CD4-positive, alpha-beta T cell (primary cell): ENCODE measurements around the gene MYLK4. TPM values are rescaled to one million over a fixed set of nuclear protein-coding genes. Genes with fewer than 3 reads are reported as not detected.

ENCODE experiments used
- ATAC-seq: fragments of 200-7000 bp; cut with Tn5 transposase; one replicate; pipeline ENCODE4 v1.10.0; 2022; ENCODE audit warnings: mild to moderate bottlenecking; ENCODE audit not compliant: poor library complexity
- CTCF ChIA-PET: fragments of 350-600 bp; sonication (Branson Sonifier 250); formaldehyde crosslinking; loops from one replicate; lab custom pipeline; 2021; ENCODE audit warnings: antibody characterized with exemption, inconsistent platforms; lab: Charles Lee
- POLR2A ChIA-PET: fragments of 350-600 bp; sonication (Branson Sonifier 250); formaldehyde crosslinking; loops from one replicate; lab custom pipeline; 2021; ENCODE audit warnings: antibody characterized with exemption, inconsistent platforms; lab: Charles Lee
- DNase-seq, 14 experiments: peaks; one replicate each; pipeline ENCODE4 v3.0.0-alpha.2; 2013 to 2020; ENCODE audit warnings: mixed read lengths in 2 of 14
- H3K27ac ChIP-seq, 2 donors: one replicate each; pipeline versions ENCODE4 v1.5.1 to v1.7.0; 2013; ENCODE audit warnings: low read length in 2 of 2, low read depth in 1 of 2, mild to moderate bottlenecking in 1 of 2
- H3K27me3 ChIP-seq, 2 experiments: 1 replicate in 1 of 2; 2 replicates in 1 of 2; pipeline versions ENCODE4 v1.6.1 to v1.7.0; 2013; ENCODE audit warnings: low read length in 2 of 2, control low read depth in 1 of 2, mild to moderate bottlenecking in 1 of 2, moderate library complexity in 1 of 2; ENCODE audit not compliant: insufficient read depth in 2 of 2, control insufficient read depth in 1 of 2
- H3K36me3 ChIP-seq: one replicate; pipeline ENCODE4 v1.6.1; 2013; ENCODE audit warnings: low read length, control low read depth; ENCODE audit not compliant: insufficient read depth
- H3K4me1 ChIP-seq: one replicate; pipeline ENCODE4 v1.6.1; 2013; ENCODE audit warnings: low read length, control low read depth; ENCODE audit not compliant: insufficient read depth
- H3K4me3 ChIP-seq: one replicate; pipeline ENCODE4 v1.5.1; 2013; ENCODE audit warnings: mild to moderate bottlenecking, low read length, moderate library complexity
- H3K9me3 ChIP-seq, 2 experiments: 1 replicate in 1 of 2; 2 replicates in 1 of 2; pipeline versions ENCODE4 v1.6.1 to v1.7.0; 2013; ENCODE audit warnings: low read length in 2 of 2, mild to moderate bottlenecking in 2 of 2, control low read depth in 1 of 2, moderate library complexity in 1 of 2; ENCODE audit not compliant: control insufficient read depth in 1 of 2, insufficient read depth in 1 of 2
- H3K27ac Mint-ChIP-seq: one replicate; pipeline ENCODE4 v1.8.0; 2020; ENCODE audit warnings: mixed read lengths
- H3K27me3 Mint-ChIP-seq: one replicate; pipeline ENCODE4 v1.8.0; 2021; ENCODE audit warnings: mixed read lengths
- H3K36me3 Mint-ChIP-seq: one replicate; pipeline ENCODE4 v1.8.0; 2021; ENCODE audit warnings: low read depth, mixed read lengths
- H3K4me1 Mint-ChIP-seq: one replicate; pipeline ENCODE4 v1.8.0; 2021; ENCODE audit warnings: low read depth, mixed read lengths
- H3K4me3 Mint-ChIP-seq: one replicate; pipeline ENCODE4 v1.8.0; 2020; ENCODE audit warnings: mild to moderate bottlenecking, mixed read lengths
- H3K9me3 Mint-ChIP-seq: one replicate; pipeline ENCODE4 v1.8.0; 2020; ENCODE audit warnings: mixed read lengths
- CTCF ChIP-seq: fragments of 200-600 bp; IDR thresholded peaks from one replicate; pipeline ENCODE4 v1.8.0; 2022; ENCODE audit warnings: antibody characterized with exemption, mild to moderate bottlenecking
- intact Hi-C, 2 experiments: fragments of 100-400 bp; cut with DNase I in 1 of 2; cut with micrococcal nuclease in 1 of 2; formaldehyde crosslinking; loops; one replicate each; pipeline versions ENCODE4 v1.15.1 to v1.9.0; 2023 to 2025; cut with DNase I, micrococcal nuclease
- total RNA-seq, 174 experiments: library from RNA in 2 of 174; stranded (reverse) in 2 of 174; gene quantifications; one replicate each; pipeline ENCODE4 v1.2.3 and lab custom pipeline; 2021 to 2026

Gene MYLK4
- total RNA-seq, 2 experiments from 2014 or later: 1.6 to 2.0 TPM

GRCh38 chr6:2782356-2782708 is 31.6 kb upstream of the MYLK4 start:
- no peak overlapping the region for H3K4me3 ChIP-seq
- no peaks in the 10 kb centered on the region for H3K27me3 ChIP-seq
- Mint-ChIP-seq H3K4me1 (peaks cover 45% of the 10 kb centered on the region), H3K9me3 (no peaks in the 10 kb centered on the region), H3K27me3 (no peaks in the 10 kb centered on the region), H3K27ac (no peak overlapping the region), H3K4me3 (no peak overlapping the region), H3K36me3 (peaks cover 96% of the 10 kb centered on the region)
- no peak for TF ChIP-seq CTCF
- H3K36me3 ChIP-seq: peaks cover 59% of the 10 kb centered on the region
- DNase-seq (no peak), ATAC-seq (no peak)
- H3K9me3 ChIP-seq: no peaks in the 10 kb centered on the region
- peaks cover 10% of the 10 kb centered on the region for H3K4me1 ChIP-seq
- intact Hi-C loops: no loop called here
- no peak overlapping the region for H3K27ac ChIP-seq
- POLR2A ChIA-PET: no interaction called here
- CTCF ChIA-PET: interaction anchor here (2.0 kb wide), 1 partner anchor 9 kb away, joined by 4 read pairs; no protein-coding TSS in a partner anchor

- H3K27ac Mint-ChIP-seq: no peak overlapping the region
- Histone ChIP-seq H3K4me3 (no peak overlapping the region), H3K9me3 (no peaks in the 10 kb centered on the region), H3K27me3 (no peaks in the 10 kb centered on the region), H3K4me1 (peaks cover 12% of the 10 kb centered on the region), H3K36me3 (peaks cover 59% of the 10 kb centered on the region), H3K27ac (no peak overlapping the region)
- intact Hi-C loops: no loop called here
- no peak for ATAC-seq
- H3K9me3 Mint-ChIP-seq: no peaks in the 10 kb centered on the region
- no peak for TF ChIP-seq CTCF
- ChIA-PET POLR2A (no interaction called here), CTCF (interaction anchor here (2.0 kb wide), 1 partner anchor 9 kb away, joined by 4 read pairs; no protein-coding TSS in a partner anchor)
- H3K36me3 Mint-ChIP-seq: peaks cover 92% of the 10 kb centered on the region
- peaks cover 48% of the 10 kb centered on the region for H3K4me1 Mint-ChIP-seq
- no peak for DNase-seq
- H3K4me3 Mint-ChIP-seq: no peak overlapping the region
- H3K27me3 Mint-ChIP-seq: no peaks in the 10 kb centered on the region
These were observed 31.1 kb upstream of the MYLK4 start for GRCh38 chr6:2781685-2782355.

GRCh38 chr6:2780102-2780737 is 29.5 kb upstream of the MYLK4 start:
- CTCF ChIA-PET: interaction anchor here (1.6 kb wide), 1 partner anchor 15 kb away, joined by 3 read pairs; no protein-coding TSS in a partner anchor
- Mint-ChIP-seq H3K36me3 (peaks cover 88% of the 10 kb centered on the region), H3K27ac (no peak overlapping the region), H3K27me3 (no peaks in the 10 kb centered on the region), H3K9me3 (no peaks in the 10 kb centered on the region), H3K4me1 (peaks cover 61% of the 10 kb centered on the region), H3K4me3 (no peak overlapping the region)
- no peak for TF ChIP-seq CTCF
- H3K4me1 ChIP-seq: peaks cover 12% of the 10 kb centered on the region
- no peaks in the 10 kb centered on the region for H3K9me3 ChIP-seq
- intact Hi-C loops: no loop called here
- no peaks in the 10 kb centered on the region for H3K27me3 ChIP-seq
- POLR2A ChIA-PET: interaction anchor here (0.8 kb wide), 1 partner anchor 31 kb away, joined by 3 read pairs; no protein-coding TSS in a partner anchor
- peaks cover 68% of the 10 kb centered on the region for H3K36me3 ChIP-seq
- ATAC-seq (no peak), DNase-seq (no peak)
- no peak overlapping the region for H3K4me3 ChIP-seq
- no peak overlapping the region for H3K27ac ChIP-seq
